Erythroblast (primary cell): ENCODE data around the gene CORO1C.

Experiments used
- GATA1 ChIP-seq: IDR thresholded peaks from 2 replicates; pipeline ENCODE4 v1.6.1; 2011; ENCODE audit warnings: low read depth, mild to moderate bottlenecking, control low read depth, low read length, moderate library complexity
- POLR2A ChIP-seq: IDR thresholded peaks from 2 replicates; pipeline ENCODE4 v1.6.1; 2011; ENCODE audit warnings: mild to moderate bottlenecking, low read length

DNA sequence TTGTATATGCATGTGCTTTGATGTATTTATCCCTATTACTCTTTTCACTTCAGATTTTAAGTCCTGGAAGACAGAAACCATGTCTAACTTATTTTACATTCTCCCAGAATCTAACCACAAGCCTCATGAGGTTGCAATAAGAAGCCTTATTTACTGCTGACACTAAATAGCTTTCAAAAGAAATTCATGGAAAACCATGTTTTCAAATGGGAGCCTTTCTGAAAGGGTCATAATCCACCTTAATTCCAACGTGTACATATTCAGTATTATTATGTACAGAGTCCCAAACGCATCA, 34.4 kb downstream of the CORO1C start:
- no peak for TF ChIP-seq POLR2A
- TF ChIP-seq GATA1 = no peak
